Ectodermal cell (in vitro differentiated cells): Measurements from ENCODE around the gene RTP1.

Source experiments
- H3K27ac ChIP-seq: 2 replicates; pipeline ENCODE4 v1.7.0; 2013; ENCODE audit warnings: mild to moderate bottlenecking, low read depth, low read length; ENCODE audit not compliant: insufficient read depth, poor library complexity, severe bottlenecking
- H3K27me3 ChIP-seq: 2 replicates; pipeline ENCODE4 v1.7.0; 2013; ENCODE audit warnings: mild to moderate bottlenecking, low read length; ENCODE audit not compliant: insufficient read depth, control insufficient read depth, poor library complexity, severe bottlenecking
- H3K36me3 ChIP-seq: one replicate; pipeline ENCODE4 v1.7.0; 2013; ENCODE audit warnings: low read length; ENCODE audit not compliant: control insufficient read depth, insufficient read depth
- H3K4me1 ChIP-seq: one replicate; pipeline ENCODE4 v1.7.0; 2013; ENCODE audit warnings: low read length; ENCODE audit not compliant: control insufficient read depth, insufficient read depth
- H3K4me3 ChIP-seq: 2 replicates; pipeline ENCODE4 v1.7.0; 2013; ENCODE audit warnings: low read depth, low read length, control low read depth; ENCODE audit not compliant: insufficient read depth
- H3K9me3 ChIP-seq: 2 replicates; pipeline ENCODE4 v1.7.0; 2013; ENCODE audit warnings: mild to moderate bottlenecking, low read length, moderate library complexity; ENCODE audit not compliant: control insufficient read depth
- WGBS, 2 experiments: methylation state at CpG; one replicate each; pipeline ENCODE4 v1.1.7; 2013; ENCODE audit warnings: missing lambda C conversion rate in 2 of 2; 5-methylcytosine and 5-hydroxymethylcytosine counted together

RTP1 gene

GRCh38 chr3:187211532-187212195, 14.4 kb downstream of the RTP1 start:
- no peaks in the 10 kb centered on the region for H3K9me3 ChIP-seq
- H3K36me3 ChIP-seq: no peaks in the 10 kb centered on the region
- 93 to 97% methylated on average over 3 of the region's 3 CpGs for WGBS, 2 experiments
- H3K4me1 ChIP-seq: peaks cover 16% of the 10 kb centered on the region
- H3K27ac ChIP-seq: no peak overlapping the region
- H3K27me3 ChIP-seq: no peaks in the 10 kb centered on the region
- no peak overlapping the region for H3K4me3 ChIP-seq

- no peak overlapping the region for H3K4me3 ChIP-seq
- H3K27me3 ChIP-seq: no peaks in the 10 kb centered on the region
- peaks cover 16% of the 10 kb centered on the region for H3K4me1 ChIP-seq
- no peaks in the 10 kb centered on the region for H3K36me3 ChIP-seq
- no peaks in the 10 kb centered on the region for H3K9me3 ChIP-seq
- 95 to 96% methylated on average over 3 of the region's 3 CpGs for WGBS, 2 experiments
- no peak overlapping the region for H3K27ac ChIP-seq
Measured at GRCh38 chr3:187212196-187212545, 14.9 kb downstream of the RTP1 start.

GRCh38 chr3:187212705-187213104, 15.4 kb downstream of the RTP1 start:
- 94% methylated on average over 4 of the region's 4 CpGs for WGBS, 2 experiments
- H3K9me3 ChIP-seq: no peaks in the 10 kb centered on the region
- no peak overlapping the region for H3K27ac ChIP-seq
- H3K27me3 ChIP-seq: no peaks in the 10 kb centered on the region
- no peak overlapping the region for H3K4me3 ChIP-seq
- H3K4me1 ChIP-seq: peaks cover 16% of the 10 kb centered on the region
- no peaks in the 10 kb centered on the region for H3K36me3 ChIP-seq

GRCh38 chr3:187213616-187214015, 16.3 kb downstream of the RTP1 start:
- 84 to 96% methylated on average over 1 of the region's 1 CpG for WGBS, 2 experiments
- H3K4me1 ChIP-seq: peaks cover 16% of the 10 kb centered on the region
- H3K9me3 ChIP-seq: no peaks in the 10 kb centered on the region
- no peaks in the 10 kb centered on the region for H3K27me3 ChIP-seq
- H3K4me3 ChIP-seq: no peak overlapping the region
- no peak overlapping the region for H3K27ac ChIP-seq
- H3K36me3 ChIP-seq: no peaks in the 10 kb centered on the region

GRCh38 chr3:187215460-187215859, 18.2 kb downstream of the RTP1 start:
- H3K4me1 ChIP-seq: peaks cover 6% of the 10 kb centered on the region
- H3K27me3 ChIP-seq: no peaks in the 10 kb centered on the region
- H3K4me3 ChIP-seq: no peak overlapping the region
- H3K36me3 ChIP-seq: no peaks in the 10 kb centered on the region
- H3K9me3 ChIP-seq: no peaks in the 10 kb centered on the region
- WGBS, 2 experiments: 96% methylated on average over 5 of the region's 5 CpGs
- no peak overlapping the region for H3K27ac ChIP-seq

GRCh38 chr3:187222801-187223200, 25.5 kb downstream of the RTP1 start:
- Histone ChIP-seq H3K27ac (no peak overlapping the region), H3K36me3 (no peaks in the 10 kb centered on the region), H3K27me3 (no peaks in the 10 kb centered on the region), H3K9me3 (no peaks in the 10 kb centered on the region), H3K4me3 (no peak overlapping the region), H3K4me1 (no peaks in the 10 kb centered on the region)
- 92% methylated on average over 4 of the region's 4 CpGs for WGBS, 2 experiments

- no peaks in the 10 kb centered on the region for H3K27me3 ChIP-seq
- no peak overlapping the region for H3K4me3 ChIP-seq
- H3K36me3 ChIP-seq: no peaks in the 10 kb centered on the region
- WGBS, 2 experiments: 89 to 91% methylated on average over 3 of the region's 3 CpGs
- no peaks in the 10 kb centered on the region for H3K9me3 ChIP-seq
- H3K27ac ChIP-seq: no peak overlapping the region
- H3K4me1 ChIP-seq: no peaks in the 10 kb centered on the region
Measured at GRCh38 chr3:187223799-187224198, 26.5 kb downstream of the RTP1 start.

- no peak overlapping the region for H3K4me3 ChIP-seq
- H3K9me3 ChIP-seq: no peaks in the 10 kb centered on the region
- no peaks in the 10 kb centered on the region for H3K27me3 ChIP-seq
- no peak overlapping the region for H3K27ac ChIP-seq
- no peaks in the 10 kb centered on the region for H3K36me3 ChIP-seq
- 94 to 96% methylated on average over 4 to 7 of the region's 7 CpGs for WGBS, 2 experiments
- H3K4me1 ChIP-seq: no peaks in the 10 kb centered on the region
Measured at GRCh38 chr3:187227658-187228258, 30.5 kb downstream of the RTP1 start.

GRCh38 chr3:187228740-187229139, 31.5 kb downstream of the RTP1 start:
- H3K36me3 ChIP-seq: no peaks in the 10 kb centered on the region
- H3K4me3 ChIP-seq: no peak overlapping the region
- H3K4me1 ChIP-seq: no peaks in the 10 kb centered on the region
- 97 to 100% methylated on average over 2 of the region's 2 CpGs for WGBS, 2 experiments
- H3K9me3 ChIP-seq: no peaks in the 10 kb centered on the region
- no peaks in the 10 kb centered on the region for H3K27me3 ChIP-seq
- H3K27ac ChIP-seq: no peak overlapping the region

- Histone ChIP-seq H3K27ac (no peak overlapping the region), H3K27me3 (no peaks in the 10 kb centered on the region), H3K9me3 (no peaks in the 10 kb centered on the region), H3K36me3 (no peaks in the 10 kb centered on the region), H3K4me1 (no peaks in the 10 kb centered on the region), H3K4me3 (no peak overlapping the region)
- WGBS, 2 experiments: 97 to 100% methylated on average over 1 of the region's 1 CpG
Measured at GRCh38 chr3:187230011-187230410, 32.7 kb downstream of the RTP1 start.
